Gastroesophageal sphincter (tissue), 3 donors: ENCODE results near the gene ATG4A.

Source experiments
- EP300 ChIP-seq: sonication (generic); formaldehyde crosslinking; IDR thresholded peaks from one replicate; pipeline ENCODE4 v1.6.1; 2017; ENCODE audit warnings: antibody characterized with exemption, mild to moderate bottlenecking
- POLR2A ChIP-seq, 2 donors: fragments of 450-650 bp; IDR thresholded peaks; one replicate each; pipeline ENCODE4 v1.6.1; 2017; ENCODE audit warnings: antibody characterized with exemption in 2 of 2, mild to moderate bottlenecking in 2 of 2, moderate library complexity in 1 of 2
- POLR2AphosphoS5 ChIP-seq: sonication (generic); formaldehyde crosslinking; IDR thresholded peaks from one replicate; pipeline ENCODE4 v1.6.1; 2017; ENCODE audit warnings: antibody characterized with exemption
- TF ChIP-seq, protein P1 (sequence below), 4 experiments: fragments of 200-600 bp in 2 of 4; fragments of 450-650 bp in 2 of 4; sonication (generic) in 1 of 4; IDR thresholded peaks; one replicate each; pipeline ENCODE4 v1.5.1; 2017 to 2019; ENCODE audit warnings: antibody characterized with exemption in 4 of 4, mild to moderate bottlenecking in 2 of 4, moderate library complexity in 2 of 4

DNA sequence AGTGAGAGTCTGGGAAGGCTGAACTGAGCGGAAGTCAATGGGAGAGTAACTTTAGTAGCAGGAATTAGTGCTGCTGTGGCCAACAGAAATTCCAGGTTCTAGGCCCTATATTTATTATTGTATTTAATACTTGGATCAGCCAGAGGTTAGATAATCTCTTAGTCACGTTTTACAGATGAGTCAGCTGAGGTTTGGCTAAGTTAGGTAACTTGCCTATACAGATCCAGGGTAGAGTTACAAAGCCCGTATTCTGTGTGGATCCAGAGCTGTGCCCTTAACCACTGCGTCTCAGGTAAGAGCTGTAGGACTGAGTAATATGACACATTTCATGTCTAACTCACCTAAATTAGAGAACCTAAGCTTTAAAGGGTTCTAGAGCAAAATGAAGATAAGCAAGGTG is 20.7 kb upstream of the ATG4A start:
- TF ChIP-seq, protein P1, sequence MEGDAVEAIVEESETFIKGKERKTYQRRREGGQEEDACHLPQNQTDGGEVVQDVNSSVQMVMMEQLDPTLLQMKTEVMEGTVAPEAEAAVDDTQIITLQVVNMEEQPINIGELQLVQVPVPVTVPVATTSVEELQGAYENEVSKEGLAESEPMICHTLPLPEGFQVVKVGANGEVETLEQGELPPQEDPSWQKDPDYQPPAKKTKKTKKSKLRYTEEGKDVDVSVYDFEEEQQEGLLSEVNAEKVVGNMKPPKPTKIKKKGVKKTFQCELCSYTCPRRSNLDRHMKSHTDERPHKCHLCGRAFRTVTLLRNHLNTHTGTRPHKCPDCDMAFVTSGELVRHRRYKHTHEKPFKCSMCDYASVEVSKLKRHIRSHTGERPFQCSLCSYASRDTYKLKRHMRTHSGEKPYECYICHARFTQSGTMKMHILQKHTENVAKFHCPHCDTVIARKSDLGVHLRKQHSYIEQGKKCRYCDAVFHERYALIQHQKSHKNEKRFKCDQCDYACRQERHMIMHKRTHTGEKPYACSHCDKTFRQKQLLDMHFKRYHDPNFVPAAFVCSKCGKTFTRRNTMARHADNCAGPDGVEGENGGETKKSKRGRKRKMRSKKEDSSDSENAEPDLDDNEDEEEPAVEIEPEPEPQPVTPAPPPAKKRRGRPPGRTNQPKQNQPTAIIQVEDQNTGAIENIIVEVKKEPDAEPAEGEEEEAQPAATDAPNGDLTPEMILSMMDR (IDR thresholded peaks at IDR 0.05): no peak
- TF ChIP-seq EP300 (no peak), POLR2AphosphoS5 (no peak), POLR2A (IDR thresholded peaks at IDR 0.05) (no peak)
